Ishikawa (cell line): Measurements from ENCODE around the gene APOC1.

ENCODE experiments used
- CEBPB ChIP-seq: IDR thresholded peaks from 2 replicates; pipeline ENCODE4 v1.6.1; 2012
- CREB1 ChIP-seq: IDR thresholded peaks from 2 replicates; pipeline ENCODE4 v1.6.1; 2012; ENCODE audit warnings: low read depth
- EGR1 ChIP-seq: IDR thresholded peaks from 2 replicates; pipeline ENCODE4 v1.6.1; 2012
- EP300 ChIP-seq: IDR thresholded peaks from 2 replicates; pipeline ENCODE4 v1.6.1; 2012; ENCODE audit warnings: borderline replicate concordance
- FOXM1 ChIP-seq: IDR thresholded peaks from 2 replicates; pipeline ENCODE4 v1.6.1; 2012; ENCODE audit warnings: low read depth, borderline replicate concordance
- MAX ChIP-seq: IDR thresholded peaks from 2 replicates; pipeline ENCODE4 v1.6.1; 2012
- NFIC ChIP-seq: IDR thresholded peaks from 2 replicates; pipeline ENCODE4 v1.6.1; 2012
- RAD21 ChIP-seq: IDR thresholded peaks from 2 replicates; pipeline ENCODE4 v1.6.1; 2012; ENCODE audit warnings: low read depth
- REST ChIP-seq: IDR thresholded peaks from 2 replicates; pipeline ENCODE4 v1.6.1; 2012; ENCODE audit warnings: low read depth, mild to moderate bottlenecking
- TAF1 ChIP-seq: IDR thresholded peaks from 2 replicates; pipeline ENCODE4 v1.6.1; 2012; ENCODE audit warnings: low read depth, mild to moderate bottlenecking
- TCF12 ChIP-seq: IDR thresholded peaks from 2 replicates; pipeline ENCODE4 v1.6.1; 2012; ENCODE audit warnings: low read depth
- TEAD4 ChIP-seq: IDR thresholded peaks from 2 replicates; pipeline ENCODE4 v1.6.1; 2012
- USF1 ChIP-seq: IDR thresholded peaks from 2 replicates; pipeline ENCODE4 v1.6.1; 2012
- YY1 ChIP-seq: IDR thresholded peaks from 2 replicates; pipeline ENCODE4 v1.6.1; 2012; ENCODE audit warnings: low read depth
- ZBTB7A ChIP-seq: IDR thresholded peaks from 2 replicates; pipeline ENCODE4 v1.6.1; 2012; ENCODE audit warnings: low read depth

Gene APOC1

GRCh38 chr19:44968118-44968517 lies 53.7 kb downstream of the APOC1 start:
- no peak for TF ChIP-seq CEBPB
- no peak for TF ChIP-seq EP300
- TF ChIP-seq TCF12 = no peak
- TF ChIP-seq MAX = no peak
- no peak for TF ChIP-seq CREB1
- no peak for TF ChIP-seq RAD21
- no peak for TF ChIP-seq YY1
- TF ChIP-seq NFIC = no peak
- no peak for TF ChIP-seq FOXM1
- TF ChIP-seq USF1 = no peak
- no peak for TF ChIP-seq EGR1
- no peak for TF ChIP-seq TEAD4
- no peak for TF ChIP-seq TAF1
- no peak for TF ChIP-seq REST
- TF ChIP-seq ZBTB7A = no peak

GRCh38 chr19:44968670-44969069 lies 54.3 kb downstream of the APOC1 start:
- TF ChIP-seq EP300 = no peak
- no peak for TF ChIP-seq YY1
- TF ChIP-seq USF1 = no peak
- no peak for TF ChIP-seq TCF12
- TF ChIP-seq NFIC = no peak
